ENCODE results near the gene OLFM1. TPM values are rescaled to one million over a fixed set of nuclear protein-coding genes. Genes with fewer than 3 reads are reported as not detected.

The OLFM1 gene
- polyA plus RNA-seq, 1 experiment: 1.5 TPM

GRCh38 chr9:135152614-135153334 lies 65.3 kb downstream of the OLFM1 start:
- Histone ChIP-seq H3K4me3 (ENCODE audit: low read depth, low read length) (no peak overlapping the region), H3K36me3 (ENCODE audit: control insufficient read depth, insufficient read depth, low read length) (no peaks in the 10 kb centered on the region), H3K27me3 (ENCODE audit: control insufficient read depth, insufficient read depth, low read length) (no peaks in the 10 kb centered on the region)
- no peak for TF ChIP-seq CTCF (IDR thresholded peaks at IDR 0.05; ENCODE audit: insufficient read depth, low read depth, low read length)
- ChIA-PET CTCF (no interaction called here), POLR2A (no interaction called here)
- DNase-seq (ENCODE audit: low read depth): no peak

GRCh38 chr9:135154050-135154615 lies 66.7 kb downstream of the OLFM1 start:
- no peaks in the 10 kb centered on the region for H3K36me3 ChIP-seq (ENCODE audit: control insufficient read depth, insufficient read depth, low read length)
- DNase-seq (ENCODE audit: low read depth): no peak
- ChIA-PET CTCF (no interaction called here), POLR2A (no interaction called here)
- H3K27me3 ChIP-seq (ENCODE audit: control insufficient read depth, insufficient read depth, low read length): no peaks in the 10 kb centered on the region
- no peak overlapping the region for H3K4me3 ChIP-seq (ENCODE audit: low read depth, low read length)
- no peak for TF ChIP-seq CTCF (IDR thresholded peaks at IDR 0.05; ENCODE audit: insufficient read depth, low read depth, low read length)

GRCh38 chr9:135155396-135155795 lies 67.9 kb downstream of the OLFM1 start:
- Histone ChIP-seq H3K4me3 (ENCODE audit: low read depth, low read length) (no peak overlapping the region), H3K27me3 (ENCODE audit: control insufficient read depth, insufficient read depth, low read length) (no peaks in the 10 kb centered on the region), H3K36me3 (ENCODE audit: control insufficient read depth, insufficient read depth, low read length) (no peaks in the 10 kb centered on the region)
- no peak for DNase-seq (ENCODE audit: low read depth)
- ChIA-PET POLR2A (no interaction called here), CTCF (no interaction called here)
- TF ChIP-seq CTCF (IDR thresholded peaks at IDR 0.05; ENCODE audit: insufficient read depth, low read depth, low read length): no peak

- Histone ChIP-seq H3K36me3 (ENCODE audit: control insufficient read depth, insufficient read depth, low read length) (no peaks in the 10 kb centered on the region), H3K4me3 (ENCODE audit: low read depth, low read length) (no peak overlapping the region), H3K27me3 (ENCODE audit: control insufficient read depth, insufficient read depth, low read length) (no peaks in the 10 kb centered on the region)
- ChIA-PET CTCF (no interaction called here), POLR2A (no interaction called here)
- TF ChIP-seq CTCF (IDR thresholded peaks at IDR 0.05; ENCODE audit: insufficient read depth, low read depth, low read length): no peak
- DNase-seq (ENCODE audit: low read depth): no peak
Observed at GRCh38 chr9:135156525-135157510, 69.3 kb downstream of the OLFM1 start.
